Esophagus muscularis mucosa (tissue), 4 donors: ENCODE data around the gene C1QB. TPM values are rescaled to one million over a fixed set of nuclear protein-coding genes. Genes with fewer than 3 reads are reported as not detected.

ENCODE experiments used
- DNase-seq: peaks from one replicate; pipeline ENCODE4 v3.0.0-alpha.2; 2017; ENCODE audit errors: extremely low spot score
- H3K27ac ChIP-seq, 4 donors: fragments of 200-600 bp; sonication (generic); replicated peaks in 1 of 4; 1 replicate in 3 of 4; 2 replicates in 1 of 4; pipeline ENCODE4 v1.5.1; 2016 to 2019; ENCODE audit warnings: mild to moderate bottlenecking in 1 of 4
- H3K27me3 ChIP-seq, 4 donors: fragments of 200-600 bp; sonication (generic); one replicate each; pipeline versions ENCODE4 v1.5.1 to v1.6.0; 2016 to 2019
- H3K36me3 ChIP-seq, 4 donors: fragments of 200-600 bp; sonication (generic); one replicate each; pipeline ENCODE4 v1.5.1; 2016 to 2019
- H3K4me1 ChIP-seq, 4 donors: fragments of 200-600 bp; sonication (generic); one replicate each; pipeline ENCODE4 v1.5.1; 2016 to 2019
- H3K4me3 ChIP-seq, 4 donors: fragments of 200-600 bp; sonication (generic); 1 replicate in 2 of 4; 2 replicates in 2 of 4; pipeline ENCODE4 v1.5.1; 2016 to 2019; ENCODE audit warnings: mild to moderate bottlenecking in 4 of 4, moderate library complexity in 1 of 4
- H3K9me3 ChIP-seq, 4 donors: fragments of 200-600 bp; sonication (generic); 1 replicate in 3 of 4; 2 replicates in 1 of 4; pipeline ENCODE4 v1.5.1; 2016 to 2019
- CTCF ChIP-seq, 3 experiments: fragments of 200-600 bp in 2 of 3; fragments of 450-650 bp in 1 of 3; sonication (generic) in 2 of 3; IDR thresholded peaks; one replicate each; pipeline ENCODE4 v1.5.1; 2017 to 2019; ENCODE audit warnings: antibody characterized with exemption in 3 of 3, mild to moderate bottlenecking in 2 of 3, moderate library complexity in 1 of 3
- EP300 ChIP-seq: sonication (generic); formaldehyde crosslinking; IDR thresholded peaks from one replicate; pipeline ENCODE4 v1.6.1; 2017; ENCODE audit warnings: antibody characterized with exemption
- POLR2A ChIP-seq: fragments of 450-650 bp; IDR thresholded peaks from one replicate; pipeline ENCODE4 v1.6.1; 2017; ENCODE audit warnings: antibody characterized with exemption, moderate library complexity, mild to moderate bottlenecking, low read depth
- POLR2AphosphoS5 ChIP-seq, 2 donors: sonication (generic); formaldehyde crosslinking; IDR thresholded peaks; one replicate each; pipeline ENCODE4 v1.6.1; 2017; ENCODE audit warnings: antibody characterized with exemption in 2 of 2
- WGBS: methylation state at CpG from one replicate; pipeline ENCODE4 v1.1.5; 2018; 5-methylcytosine and 5-hydroxymethylcytosine counted together
- intact Hi-C: fragments of 100-400 bp; cut with DNase I; formaldehyde crosslinking; loops from one replicate; pipeline ENCODE4 v1.15.1; 2023
- small RNA-seq, 3 donors: library from RNA; depleted of rRNA; stranded (forward); fragments of <200 nt; gene quantifications; one replicate each; pipeline ENCODE3, GENCODE V24; 2016
- total RNA-seq, 4 donors: library from RNA; depleted of rRNA; stranded (reverse); fragments of >200 nt; gene quantifications; one replicate each; pipeline versions ENCODE4 v1.1.0 to v1.2.1, GENCODE V29; 2016

The C1QB gene
- total RNA-seq, 4 donors from 2014 or later, result 254 to 583 (median 288) TPM

- Histone ChIP-seq H3K27ac (no peak overlapping the region), H3K27me3 (peaks cover 4 to 55% (median 11%) of the 10 kb centered on the region in 4 donors), H3K36me3 (no peaks in the 10 kb centered on the region), H3K4me3 (no peak overlapping the region), H3K9me3 (no peaks in the 10 kb centered on the region), H3K4me1 (peaks cover 13 to 25% (median 21%) of the 10 kb centered on the region in 4 donors)
- WGBS, result 83% methylated on average over 3 of the region's 3 CpGs
- no peak for DNase-seq
- TF ChIP-seq POLR2A (no peak), EP300 (no peak), POLR2AphosphoS5 (IDR thresholded peaks at IDR 0.05) (no peak), CTCF (IDR thresholded peaks at IDR 0.05) (no peak)
- intact Hi-C loops, result no loop called here
These were observed 56.2 kb downstream of the C1QB start for GRCh38 chr1:22709227-22709626.

- no peak for TF ChIP-seq EP300
- no peak for TF ChIP-seq CTCF (IDR thresholded peaks at IDR 0.05)
- H3K27me3 ChIP-seq, result peaks cover 4 to 60% (median 11%) of the 10 kb centered on the region in 4 donors
- H3K36me3 ChIP-seq, result no peaks in the 10 kb centered on the region
- DNase-seq, result no peak
- intact Hi-C loops, result no loop called here
- WGBS, result 5% methylated on average over 33 of the region's 50 CpGs
- H3K4me1 ChIP-seq, result peaks cover 13 to 25% (median 21%) of the 10 kb centered on the region in 4 donors
- H3K27ac ChIP-seq, result no peak overlapping the region
- H3K9me3 ChIP-seq, result no peaks in the 10 kb centered on the region
- peak overlapping the region; percentile 50 to 64 (median 52) for H3K4me3 ChIP-seq
These were observed 57.1 kb downstream of the C1QB start for GRCh38 chr1:22709891-22710700.

- Histone ChIP-seq H3K9me3 (no peaks in the 10 kb centered on the region), H3K27me3 (peaks cover 4 to 60% (median 11%) of the 10 kb centered on the region in 4 donors), H3K4me1 (peaks cover 13 to 25% (median 21%) of the 10 kb centered on the region in 4 donors), H3K36me3 (no peaks in the 10 kb centered on the region), H3K27ac (no peak within 1 kb of the TSS), H3K4me3 (peak within 1 kb of the TSS; percentile 50 to 64 (median 52))
- WGBS, result 5% methylated on average over 4 of the region's 55 CpGs
- TF ChIP-seq EP300 (no peak), POLR2A (no peak), POLR2AphosphoS5 (IDR thresholded peaks at IDR 0.05) (no peak), CTCF (IDR thresholded peaks at IDR 0.05) (no peak)
- no peak for DNase-seq
- intact Hi-C loops, result no loop called here
These were observed 57.6 kb downstream of the C1QB start, which contains the start of gene EPHB2 for GRCh38 chr1:22710701-22711049. Gene EPHB2 (plus strand): TSS chr1:22710839. CDS start chr1:22710983, 144 bp downstream.

GRCh38 chr1:22711071-22711470 lies 58.0 kb downstream of the C1QB start:
- no peaks in the 10 kb centered on the region for H3K36me3 ChIP-seq
- H3K9me3 ChIP-seq, result no peaks in the 10 kb centered on the region
- TF ChIP-seq EP300 (no peak), CTCF (IDR thresholded peaks at IDR 0.05) (no peak), POLR2A (no peak), POLR2AphosphoS5 (IDR thresholded peaks at IDR 0.05) (no peak)
- intact Hi-C loops, result no loop called here
- H3K27me3 ChIP-seq, result peaks cover 4 to 60% (median 11%) of the 10 kb centered on the region in 4 donors
- no peak overlapping the region for H3K27ac ChIP-seq
- no peak for DNase-seq
- peaks cover 13 to 25% (median 21%) of the 10 kb centered on the region in 4 donors for H3K4me1 ChIP-seq
- H3K4me3 ChIP-seq, result peak overlapping the region; percentile 50 to 64 (median 52)
- 0% methylated on average over 26 of the region's 60 CpGs for WGBS

Small RNA genes lying within 50 kb of the gene (small RNA-seq; reads per million reads assigned to genes)
- gene MIR6127, result 0 reads per million in 3 donors

Other genes with a start within 250 kb of the C1QB start
- 10 to 100 TPM; 13.8 to 21.1 (median 18.4) TPM for gene ZBTB40, start 201.4 kb upstream of the C1QB start, total RNA-seq
- gene EPHA8, start 89.7 kb upstream of the C1QB start, total RNA-seq, result not detected
- gene C1QA, start 16.6 kb upstream of the C1QB start, total RNA-seq, result 100 to 1,000 TPM; 132 to 359 (median 164) TPM
- gene C1QC, start 9.6 kb upstream of the C1QB start, total RNA-seq, result 100 to 1,000 TPM; 171 to 311 (median 181) TPM
- gene EPHB2, start 57.6 kb downstream of the C1QB start, total RNA-seq, result 1 to 10 TPM; 1.5 to 3.3 (median 1.9) TPM